ENCODE results near the gene DEF6.

DNA sequence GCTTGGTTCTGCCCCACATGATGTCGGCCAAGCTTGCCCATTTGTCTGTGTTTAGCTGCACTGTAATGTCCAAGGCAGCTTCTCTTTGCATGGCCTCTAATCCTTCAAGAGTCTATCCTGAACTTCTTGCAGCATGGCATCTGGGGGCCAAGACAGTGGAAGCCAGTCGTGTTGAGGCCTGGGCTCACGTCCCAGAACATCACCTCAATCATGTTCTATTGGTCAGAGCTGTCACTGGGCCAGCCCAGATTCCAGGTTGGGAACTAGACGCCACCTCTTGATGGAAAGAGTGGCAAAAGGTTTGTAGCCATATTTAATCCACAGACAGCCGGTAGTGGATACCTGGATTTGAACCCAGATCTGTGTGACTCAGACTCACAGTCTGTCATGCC is 70.0 kb downstream of the DEF6 start:
- no peak for TF ChIP-seq POLR2A (IDR thresholded peaks at IDR 0.05)
- TF ChIP-seq, protein P1, sequence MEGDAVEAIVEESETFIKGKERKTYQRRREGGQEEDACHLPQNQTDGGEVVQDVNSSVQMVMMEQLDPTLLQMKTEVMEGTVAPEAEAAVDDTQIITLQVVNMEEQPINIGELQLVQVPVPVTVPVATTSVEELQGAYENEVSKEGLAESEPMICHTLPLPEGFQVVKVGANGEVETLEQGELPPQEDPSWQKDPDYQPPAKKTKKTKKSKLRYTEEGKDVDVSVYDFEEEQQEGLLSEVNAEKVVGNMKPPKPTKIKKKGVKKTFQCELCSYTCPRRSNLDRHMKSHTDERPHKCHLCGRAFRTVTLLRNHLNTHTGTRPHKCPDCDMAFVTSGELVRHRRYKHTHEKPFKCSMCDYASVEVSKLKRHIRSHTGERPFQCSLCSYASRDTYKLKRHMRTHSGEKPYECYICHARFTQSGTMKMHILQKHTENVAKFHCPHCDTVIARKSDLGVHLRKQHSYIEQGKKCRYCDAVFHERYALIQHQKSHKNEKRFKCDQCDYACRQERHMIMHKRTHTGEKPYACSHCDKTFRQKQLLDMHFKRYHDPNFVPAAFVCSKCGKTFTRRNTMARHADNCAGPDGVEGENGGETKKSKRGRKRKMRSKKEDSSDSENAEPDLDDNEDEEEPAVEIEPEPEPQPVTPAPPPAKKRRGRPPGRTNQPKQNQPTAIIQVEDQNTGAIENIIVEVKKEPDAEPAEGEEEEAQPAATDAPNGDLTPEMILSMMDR (IDR thresholded peaks at IDR 0.05): no peak
- TF ChIP-seq POLR2AphosphoS5 (IDR thresholded peaks at IDR 0.05): no peak
